ENCODE results near the gene DAPK1. TPM values are rescaled to one million over a fixed set of nuclear protein-coding genes. Genes with fewer than 3 reads are reported as not detected.

DAPK1 gene
- total RNA-seq, 2 experiments from 2014 or later = 3.9 to 5.6 TPM

DNA sequence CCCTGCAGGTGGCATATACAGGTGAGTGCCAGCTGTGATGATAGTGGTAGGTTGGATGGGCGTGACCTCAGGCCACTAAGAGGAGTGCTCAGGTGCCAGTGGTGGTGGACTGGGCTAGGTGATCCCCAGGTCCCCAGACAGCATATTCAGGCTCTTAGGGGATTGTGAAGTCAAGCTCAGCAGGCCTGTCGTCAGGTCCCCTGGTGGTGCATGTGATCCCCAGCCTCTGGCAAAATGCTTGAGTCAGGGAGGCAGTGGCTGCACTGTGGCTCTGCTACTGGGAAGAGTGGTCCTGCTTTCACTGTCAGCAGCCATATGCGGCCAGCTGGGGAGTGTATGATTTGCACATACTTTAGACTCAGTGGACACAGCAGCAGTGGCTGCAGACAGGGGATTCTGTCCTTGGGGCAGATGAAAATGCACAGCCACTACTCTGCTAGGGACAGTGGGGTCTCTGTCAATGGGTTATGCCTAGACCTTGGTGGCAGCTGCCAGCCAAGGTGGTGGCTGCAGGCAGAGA is 196.6 kb downstream of the DAPK1 start:
- H3K4me1 Mint-ChIP-seq = peaks cover 9% of the 10 kb centered on the region
- no peak for ATAC-seq
- no peak overlapping the region for H3K27ac Mint-ChIP-seq
- POLR2A ChIA-PET = no interaction called here
- peaks cover 2% of the 10 kb centered on the region for H3K36me3 Mint-ChIP-seq (ENCODE audit: low read depth)
- CTCF ChIA-PET = no interaction called here
- no peak for DNase-seq
- intact Hi-C loops (cut with DNase I, micrococcal nuclease) = no loop called here
- peaks cover 2% of the 10 kb centered on the region for H3K27me3 Mint-ChIP-seq
- no peak overlapping the region for H3K4me3 Mint-ChIP-seq
- peaks cover 5% of the 10 kb centered on the region for H3K9me3 Mint-ChIP-seq (ENCODE audit: low read depth)

DNA sequence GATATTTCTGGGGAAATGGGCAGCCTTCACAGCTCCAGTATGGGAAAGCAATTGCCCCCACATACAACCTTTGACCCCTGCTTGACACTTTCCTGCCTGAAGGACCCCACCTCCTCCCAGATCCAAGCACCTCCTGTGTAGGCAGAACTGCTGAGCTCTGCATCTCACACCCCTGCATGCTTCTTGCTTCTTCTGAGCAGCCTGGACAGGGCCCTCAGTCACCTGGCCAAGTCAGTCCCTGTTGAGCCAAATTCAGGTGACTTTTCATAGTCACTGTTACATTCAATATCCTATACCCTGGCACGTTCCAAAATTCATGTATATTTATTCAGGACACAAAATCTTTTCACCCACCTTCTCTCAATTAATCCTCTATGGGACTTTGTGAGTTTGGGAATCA is 197.9 kb downstream of the DAPK1 start:
- H3K4me3 Mint-ChIP-seq = no peak overlapping the region
- H3K4me1 Mint-ChIP-seq = peaks cover 9% of the 10 kb centered on the region
- peaks cover 5% of the 10 kb centered on the region for H3K9me3 Mint-ChIP-seq (ENCODE audit: low read depth)
- peaks cover 2% of the 10 kb centered on the region for H3K36me3 Mint-ChIP-seq (ENCODE audit: low read depth)
- intact Hi-C loops (cut with DNase I, micrococcal nuclease) = no loop called here
- H3K27me3 Mint-ChIP-seq = peaks cover 2% of the 10 kb centered on the region
- ChIA-PET POLR2A (no interaction called here), CTCF (no interaction called here)
- ATAC-seq = no peak
- H3K27ac Mint-ChIP-seq = no peak overlapping the region
- DNase-seq = no peak

DNA sequence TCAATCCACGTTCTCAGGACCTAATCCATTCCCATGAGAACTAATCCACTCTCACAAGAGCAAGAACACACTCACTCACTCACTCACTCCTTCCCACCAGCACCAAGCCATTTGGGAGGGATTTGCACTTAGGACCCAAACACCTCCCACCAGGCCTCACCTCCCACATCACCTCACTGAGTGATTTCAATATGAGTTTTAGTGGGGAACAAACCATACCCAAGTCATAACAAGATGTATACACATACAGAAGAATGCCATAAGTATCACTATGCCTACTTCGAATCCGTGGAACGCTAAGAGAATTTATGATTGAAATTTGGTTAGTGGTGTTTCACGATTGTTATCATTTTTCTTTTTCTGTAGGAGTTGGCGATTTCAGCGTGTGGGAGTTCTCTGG is 199.0 kb downstream of the DAPK1 start:
- H3K27ac Mint-ChIP-seq = no peak overlapping the region
- DNase-seq = no peak
- H3K4me1 Mint-ChIP-seq = peaks cover 9% of the 10 kb centered on the region
- H3K27me3 Mint-ChIP-seq = peaks cover 2% of the 10 kb centered on the region
- ATAC-seq = peak; percentile 57
- ChIA-PET CTCF (interaction anchor here (0.6 to 0.7 kb wide), 2 partner anchors 13 to 121 kb away, joined by 3 to 4 read pairs; no protein-coding TSS in a partner anchor), POLR2A (no interaction called here)
- peaks cover 2% of the 10 kb centered on the region for H3K36me3 Mint-ChIP-seq (ENCODE audit: low read depth)
- H3K9me3 Mint-ChIP-seq (ENCODE audit: low read depth) = peaks cover 5% of the 10 kb centered on the region
- H3K4me3 Mint-ChIP-seq = no peak overlapping the region
- intact Hi-C loops (cut with DNase I, micrococcal nuclease) = no loop called here

DNA sequence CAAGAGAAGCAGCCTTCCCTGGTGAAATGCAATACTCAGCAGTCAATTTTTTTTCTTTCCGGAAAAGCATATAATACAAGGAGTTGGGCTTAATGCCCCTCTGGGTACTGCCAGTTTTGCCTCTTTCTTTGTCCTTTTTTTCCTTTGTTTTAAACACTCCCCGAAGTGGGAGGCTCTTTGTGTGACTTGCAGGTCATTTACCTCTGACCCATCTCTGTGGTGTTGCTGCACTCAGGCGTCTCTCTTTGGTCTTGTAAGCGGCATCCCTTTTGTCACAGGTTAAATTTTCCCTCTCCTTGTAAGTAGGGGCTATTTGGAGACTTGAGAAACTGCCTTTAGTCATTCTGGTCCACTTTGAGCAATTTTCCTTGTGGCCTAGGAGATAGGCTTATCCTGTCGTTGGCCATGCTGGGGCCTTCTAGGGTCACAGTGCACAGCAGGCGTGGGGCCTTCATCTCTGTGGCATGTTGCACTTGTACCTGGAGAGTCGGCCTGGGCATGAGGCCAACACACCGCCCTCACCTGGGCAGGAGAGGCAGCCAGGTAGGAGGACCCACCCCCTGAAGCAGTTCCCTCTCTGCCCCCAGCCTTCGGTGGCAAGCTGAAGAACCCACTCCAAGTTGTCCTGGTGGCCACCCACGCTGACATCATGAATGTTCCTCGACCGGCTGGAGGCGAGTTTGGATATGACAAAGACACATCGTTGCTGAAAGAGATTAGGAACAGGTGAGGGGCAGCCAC is 200.6 kb downstream of the DAPK1 start:
- H3K9me3 Mint-ChIP-seq (ENCODE audit: low read depth) = no peaks in the 10 kb centered on the region
- peaks cover 5% of the 10 kb centered on the region for H3K27me3 Mint-ChIP-seq
- CTCF ChIA-PET = interaction anchor here (0.6 kb wide), 1 partner anchor 1878 kb away, joined by 3 read pairs; no protein-coding TSS in a partner anchor
- ATAC-seq (no peak), DNase-seq (no peak)
- peaks cover 15% of the 10 kb centered on the region for H3K4me1 Mint-ChIP-seq
- POLR2A ChIA-PET = no interaction called here
- no peaks in the 10 kb centered on the region for H3K36me3 Mint-ChIP-seq (ENCODE audit: low read depth)
- no peak overlapping the region for H3K4me3 Mint-ChIP-seq
- intact Hi-C loops (cut with DNase I, micrococcal nuclease) = no loop called here
- no peak overlapping the region for H3K27ac Mint-ChIP-seq

DNA sequence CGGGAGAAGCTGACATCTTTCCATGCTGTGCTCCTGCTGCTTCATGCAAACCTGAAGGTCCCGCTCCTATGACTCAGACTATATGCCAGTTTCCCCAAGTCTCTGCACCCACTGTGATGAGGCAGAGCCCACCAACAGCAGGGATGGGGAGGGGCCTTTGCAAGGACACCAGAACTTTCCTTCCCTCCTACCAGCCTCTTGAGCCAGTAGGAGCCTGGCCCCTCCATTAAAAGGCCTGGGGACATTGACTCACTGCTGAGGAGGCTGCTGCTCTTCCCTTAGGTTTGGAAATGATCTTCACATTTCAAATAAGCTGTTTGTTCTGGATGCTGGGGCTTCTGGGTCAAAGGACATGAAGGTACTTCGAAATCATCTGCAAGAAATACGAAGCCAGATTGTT is 202.2 kb downstream of the DAPK1 start:
- ChIA-PET CTCF (no interaction called here), POLR2A (no interaction called here)
- H3K27me3 Mint-ChIP-seq = peaks cover 5% of the 10 kb centered on the region
- intact Hi-C loops (cut with DNase I, micrococcal nuclease) = no loop called here
- no peaks in the 10 kb centered on the region for H3K36me3 Mint-ChIP-seq (ENCODE audit: low read depth)
- DNase-seq (no peak), ATAC-seq (no peak)
- H3K4me3 Mint-ChIP-seq = no peak overlapping the region
- peaks cover 15% of the 10 kb centered on the region for H3K4me1 Mint-ChIP-seq
- H3K9me3 Mint-ChIP-seq (ENCODE audit: low read depth) = no peaks in the 10 kb centered on the region
- no peak overlapping the region for H3K27ac Mint-ChIP-seq

DNA sequence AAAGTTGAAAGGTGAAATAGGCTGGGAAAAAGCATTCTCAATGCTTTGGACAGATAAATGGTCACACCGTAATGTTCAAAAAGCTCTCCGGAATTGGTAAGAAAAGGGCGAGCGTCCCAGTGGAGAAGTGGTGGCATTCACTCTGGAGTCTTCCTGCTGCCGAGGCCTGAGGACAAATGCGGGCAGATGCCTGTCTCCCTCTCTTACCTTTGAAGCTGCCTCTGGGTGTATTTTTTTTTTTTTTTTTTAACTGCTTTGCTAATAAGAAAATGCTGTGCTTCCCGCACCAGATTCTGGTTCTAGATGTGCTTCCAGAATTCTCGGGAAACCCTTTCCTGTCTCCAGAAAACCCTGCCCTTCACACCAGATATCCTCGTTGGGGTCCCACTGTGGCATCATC is 203.8 kb downstream of the DAPK1 start:
- Mint-ChIP-seq H3K4me1 (peaks cover 15% of the 10 kb centered on the region), H3K27ac (no peak overlapping the region), H3K4me3 (no peak overlapping the region), H3K9me3 (ENCODE audit: low read depth) (no peaks in the 10 kb centered on the region), H3K36me3 (ENCODE audit: low read depth) (peaks cover 5% of the 10 kb centered on the region), H3K27me3 (peaks cover 5% of the 10 kb centered on the region)
- POLR2A ChIA-PET = no interaction called here
- DNase-seq (no peak), ATAC-seq (no peak)
- intact Hi-C loops (cut with DNase I, micrococcal nuclease) = no loop called here
- CTCF ChIA-PET = interaction anchor here (0.7 kb wide), 1 partner anchor 404 kb away, joined by 3 read pairs; no protein-coding TSS in a partner anchor

DNA sequence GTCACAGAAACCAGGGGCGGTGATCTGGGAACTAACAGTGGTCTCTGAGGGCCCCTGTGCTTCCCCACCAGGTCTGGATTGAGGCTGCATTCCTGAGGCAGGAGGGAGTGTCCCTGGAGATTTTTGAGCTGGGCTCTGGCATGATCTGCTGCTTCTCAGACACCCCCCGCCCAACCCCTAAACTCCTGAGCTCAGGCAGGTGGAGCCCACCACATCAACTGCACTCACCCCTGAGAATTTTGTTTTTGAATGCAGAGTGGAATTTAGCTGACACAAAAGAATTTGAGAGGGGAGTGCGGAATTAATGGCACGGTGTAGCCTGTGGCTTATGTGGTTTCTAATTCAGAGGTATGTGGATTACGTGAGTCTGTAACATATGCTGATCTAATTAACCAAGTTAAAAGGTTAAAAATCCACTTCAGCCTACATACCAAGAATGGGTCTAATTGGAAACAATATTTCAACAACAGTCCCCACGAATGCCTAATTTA is 204.3 kb downstream of the DAPK1 start:
- Mint-ChIP-seq H3K4me1 (peaks cover 10% of the 10 kb centered on the region), H3K9me3 (ENCODE audit: low read depth) (no peaks in the 10 kb centered on the region), H3K4me3 (no peak overlapping the region), H3K27me3 (peaks cover 5% of the 10 kb centered on the region), H3K36me3 (ENCODE audit: low read depth) (peaks cover 5% of the 10 kb centered on the region), H3K27ac (no peak overlapping the region)
- intact Hi-C loops (cut with DNase I, micrococcal nuclease) = no loop called here
- no peak for ATAC-seq
- ChIA-PET CTCF (no interaction called here), POLR2A (no interaction called here)
- DNase-seq = no peak

DNA sequence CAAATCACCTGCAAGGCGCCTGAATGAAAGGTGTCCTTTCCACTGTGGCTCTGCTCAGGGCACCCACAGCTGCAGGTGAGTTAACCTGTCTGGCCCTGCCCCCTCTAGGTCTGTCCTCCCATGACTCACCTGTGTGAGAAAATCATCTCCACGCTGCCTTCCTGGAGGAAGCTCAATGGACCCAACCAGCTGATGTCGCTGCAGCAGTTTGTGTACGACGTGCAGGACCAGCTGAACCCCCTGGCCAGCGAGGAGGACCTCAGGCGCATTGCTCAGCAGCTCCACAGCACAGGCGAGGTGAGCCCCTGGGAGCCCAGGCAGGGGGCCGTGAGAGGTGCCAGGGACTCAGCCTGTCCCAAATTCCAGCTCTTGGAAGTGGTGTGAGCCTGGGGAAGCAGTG is 205.3 kb downstream of the DAPK1 start:
- H3K27me3 Mint-ChIP-seq = peaks cover 8% of the 10 kb centered on the region
- H3K27ac Mint-ChIP-seq = no peak overlapping the region
- CTCF ChIA-PET = no interaction called here
- peaks cover 9% of the 10 kb centered on the region for H3K36me3 Mint-ChIP-seq (ENCODE audit: low read depth)
- ATAC-seq = no peak
- POLR2A ChIA-PET = no interaction called here
- no peak overlapping the region for H3K4me3 Mint-ChIP-seq
- no peak for DNase-seq
- H3K4me1 Mint-ChIP-seq = peaks cover 12% of the 10 kb centered on the region
- no peaks in the 10 kb centered on the region for H3K9me3 Mint-ChIP-seq (ENCODE audit: low read depth)
- intact Hi-C loops (cut with DNase I, micrococcal nuclease) = no loop called here

DNA sequence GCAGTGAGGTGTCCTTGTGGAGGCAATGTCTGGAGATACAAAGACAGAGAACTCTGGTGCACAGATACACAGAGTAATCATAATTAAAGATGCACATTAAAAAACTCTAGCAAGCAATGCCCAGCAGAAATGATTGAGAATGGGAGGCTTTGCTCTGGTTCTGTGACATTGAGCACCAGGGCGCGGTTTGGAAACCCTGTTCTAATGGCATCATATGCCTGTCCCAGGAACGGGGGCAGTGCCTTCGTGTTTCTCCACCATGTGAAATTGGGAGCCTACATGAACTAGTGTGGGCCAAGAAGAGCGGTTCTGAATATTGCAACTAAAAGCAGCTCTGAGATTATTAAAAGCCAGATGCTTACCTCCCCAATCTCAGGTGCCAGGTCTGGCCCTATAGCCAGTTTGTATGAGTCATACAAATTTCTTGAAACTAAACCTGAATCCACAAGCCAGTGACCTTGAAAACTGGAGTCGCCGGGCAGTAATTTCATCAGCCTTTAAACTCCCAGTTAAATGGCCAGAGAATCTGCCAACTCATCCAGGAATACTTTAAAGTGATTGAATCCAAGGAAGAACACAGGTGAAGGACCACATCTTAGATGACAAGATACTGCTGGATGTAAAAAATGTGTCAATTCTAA is 206.1 kb downstream of the DAPK1 start:
- Mint-ChIP-seq H3K36me3 (ENCODE audit: low read depth) (peaks cover 9% of the 10 kb centered on the region), H3K9me3 (ENCODE audit: low read depth) (no peaks in the 10 kb centered on the region), H3K27ac (no peak overlapping the region), H3K27me3 (peaks cover 8% of the 10 kb centered on the region), H3K4me1 (peaks cover 19% of the 10 kb centered on the region), H3K4me3 (no peak overlapping the region)
- CTCF ChIA-PET = no interaction called here
- POLR2A ChIA-PET = no interaction called here
- ATAC-seq = no peak
- DNase-seq = no peak
- intact Hi-C loops (cut with DNase I, micrococcal nuclease) = no loop called here

DNA sequence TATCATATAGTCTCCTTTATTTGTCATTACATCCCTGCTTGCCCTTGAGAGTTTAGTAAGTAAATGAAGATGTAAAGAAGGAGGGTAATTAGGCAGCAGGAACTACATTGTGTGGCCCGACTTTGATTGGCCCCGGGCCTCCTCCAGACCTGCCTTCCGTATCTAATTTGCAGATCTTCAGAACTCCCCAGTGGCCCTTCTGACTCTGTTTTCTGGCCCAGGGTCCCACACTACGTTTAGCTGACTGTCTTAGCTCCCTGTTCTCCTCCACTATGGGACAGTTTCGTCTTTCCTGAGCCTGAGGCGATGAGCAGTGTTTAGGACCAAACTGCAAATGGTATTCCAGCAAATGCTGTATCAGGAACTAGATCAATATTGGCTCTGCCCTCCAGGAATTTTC is 206.7 kb downstream of the DAPK1 start:
- ChIA-PET CTCF (no interaction called here), POLR2A (no interaction called here)
- no peak overlapping the region for H3K27ac Mint-ChIP-seq
- no peak for ATAC-seq
- no peak overlapping the region for H3K4me3 Mint-ChIP-seq
- peaks cover 7% of the 10 kb centered on the region for H3K27me3 Mint-ChIP-seq
- H3K4me1 Mint-ChIP-seq = peaks cover 25% of the 10 kb centered on the region
- no peaks in the 10 kb centered on the region for H3K9me3 Mint-ChIP-seq (ENCODE audit: low read depth)
- DNase-seq = no peak
- intact Hi-C loops (cut with DNase I, micrococcal nuclease) = no loop called here
- peaks cover 9% of the 10 kb centered on the region for H3K36me3 Mint-ChIP-seq (ENCODE audit: low read depth)

DNA sequence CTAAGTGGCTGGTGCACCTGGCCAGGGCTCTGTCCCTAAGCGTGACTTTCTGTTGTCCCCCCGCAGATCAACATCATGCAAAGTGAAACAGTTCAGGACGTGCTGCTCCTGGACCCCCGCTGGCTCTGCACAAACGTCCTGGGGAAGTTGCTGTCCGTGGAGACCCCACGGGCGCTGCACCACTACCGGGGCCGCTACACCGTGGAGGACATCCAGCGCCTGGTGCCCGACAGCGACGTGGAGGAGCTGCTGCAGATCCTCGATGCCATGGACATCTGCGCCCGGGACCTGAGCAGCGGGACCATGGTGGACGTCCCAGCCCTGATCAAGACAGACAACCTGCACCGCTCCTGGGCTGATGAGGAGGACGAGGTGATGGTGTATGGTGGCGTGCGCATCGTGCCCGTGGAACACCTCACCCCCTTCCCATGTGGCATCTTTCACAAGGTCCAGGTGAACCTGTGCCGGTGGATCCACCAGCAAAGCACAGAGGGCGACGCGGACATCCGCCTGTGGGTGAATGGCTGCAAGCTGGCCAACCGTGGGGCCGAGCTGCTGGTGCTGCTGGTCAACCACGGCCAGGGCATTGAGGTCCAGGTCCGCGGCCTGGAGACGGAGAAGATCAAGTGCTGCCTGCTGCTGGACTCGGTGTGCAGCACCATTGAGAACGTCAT is 208.5 kb downstream of the DAPK1 start:
- H3K27me3 Mint-ChIP-seq = peaks cover 7% of the 10 kb centered on the region
- ATAC-seq (no peak), DNase-seq (no peak)
- H3K36me3 Mint-ChIP-seq (ENCODE audit: low read depth) = peaks cover 9% of the 10 kb centered on the region
- no peak overlapping the region for H3K4me3 Mint-ChIP-seq
- H3K27ac Mint-ChIP-seq = no peak overlapping the region
- intact Hi-C loops (cut with DNase I, micrococcal nuclease) = loop anchor here (5.0 kb wide), 2 partner anchors 86 to 301 kb away; no protein-coding TSS in a partner anchor
- peaks cover 37% of the 10 kb centered on the region for H3K4me1 Mint-ChIP-seq
- no peaks in the 10 kb centered on the region for H3K9me3 Mint-ChIP-seq (ENCODE audit: low read depth)
- ChIA-PET POLR2A (no interaction called here), CTCF (interaction anchor here (1.0 kb wide), 1 partner anchor 21 kb away, joined by 7 read pairs; no protein-coding TSS in a partner anchor)

All from activated CD4-positive, alpha-beta T cell treated with anti-CD3 and anti-CD28 coated beads for 36 hours (primary cell).